Activated CD8-positive, alpha-beta memory T cell treated with anti-CD3 and anti-CD28 coated beads for 4 hours (primary cell): ENCODE results near the gene SOAT2.
A peak's percentile ranks its signal among the peaks of the same experiment; 100 is the strongest.
"Not testable (repeated sequence)": the region's sequence is repeated elsewhere in the genome, so short reads cannot be mapped to it uniquely, and the experiment has no call there.

ENCODE experiments used
- DNase-seq, 2 donors: peaks; one replicate each; pipeline ENCODE4 v3.0.0-alpha.2; 2020; ENCODE audit warnings: low read depth in 2 of 2

Gene SOAT2

GRCh38 chr12:53133722-53134121, 30.4 kb downstream of the SOAT2 start:
- no peak for DNase-seq

GRCh38 chr12:53143355-53143754, 40.1 kb downstream of the SOAT2 start:
- no peak for DNase-seq

GRCh38 chr12:53145383-53146260, 42.3 kb downstream of the SOAT2 start:
- no peak for DNase-seq

DNA sequence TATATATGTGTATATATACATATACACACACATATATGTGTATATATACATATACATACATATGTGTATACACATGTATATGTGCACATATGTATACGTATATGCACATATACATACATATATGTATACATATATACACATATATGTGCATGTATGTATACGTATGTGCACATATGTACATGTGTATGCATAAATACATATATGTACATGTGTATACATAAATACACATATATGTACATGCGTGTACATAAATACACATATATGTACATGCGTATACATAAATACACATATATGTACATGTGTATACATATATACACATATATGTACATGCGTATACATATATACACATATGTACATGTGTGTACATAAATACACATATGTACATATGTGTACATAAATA, 43.9 kb downstream of the SOAT2 start:
- DNase-seq = no peak

GRCh38 chr12:53147653-53148052, 44.4 kb downstream of the SOAT2 start:
- DNase-seq = no peak

- DNase-seq = no peak
These were observed 47.8 kb downstream of the SOAT2 start for GRCh38 chr12:53151039-53151438.

DNA sequence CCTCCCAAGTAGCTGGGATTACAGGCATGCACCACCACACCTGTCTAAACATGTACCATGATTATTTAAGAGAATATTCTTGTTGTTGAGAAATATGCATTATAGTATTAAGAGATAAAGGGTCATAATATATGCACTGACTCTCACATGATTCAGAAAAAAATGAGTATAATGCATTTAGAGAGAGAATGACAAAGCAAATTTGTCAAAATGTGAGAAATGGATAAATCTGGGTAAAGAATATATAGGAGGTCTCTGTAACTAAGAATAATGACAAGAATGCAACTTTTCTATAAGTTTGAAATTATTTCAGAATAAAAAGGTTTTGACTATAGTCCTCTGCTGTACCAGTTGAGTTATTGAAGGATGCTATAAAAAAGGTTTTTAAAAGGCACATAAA, 49.1 kb downstream of the SOAT2 start:
- no peak for DNase-seq

DNA sequence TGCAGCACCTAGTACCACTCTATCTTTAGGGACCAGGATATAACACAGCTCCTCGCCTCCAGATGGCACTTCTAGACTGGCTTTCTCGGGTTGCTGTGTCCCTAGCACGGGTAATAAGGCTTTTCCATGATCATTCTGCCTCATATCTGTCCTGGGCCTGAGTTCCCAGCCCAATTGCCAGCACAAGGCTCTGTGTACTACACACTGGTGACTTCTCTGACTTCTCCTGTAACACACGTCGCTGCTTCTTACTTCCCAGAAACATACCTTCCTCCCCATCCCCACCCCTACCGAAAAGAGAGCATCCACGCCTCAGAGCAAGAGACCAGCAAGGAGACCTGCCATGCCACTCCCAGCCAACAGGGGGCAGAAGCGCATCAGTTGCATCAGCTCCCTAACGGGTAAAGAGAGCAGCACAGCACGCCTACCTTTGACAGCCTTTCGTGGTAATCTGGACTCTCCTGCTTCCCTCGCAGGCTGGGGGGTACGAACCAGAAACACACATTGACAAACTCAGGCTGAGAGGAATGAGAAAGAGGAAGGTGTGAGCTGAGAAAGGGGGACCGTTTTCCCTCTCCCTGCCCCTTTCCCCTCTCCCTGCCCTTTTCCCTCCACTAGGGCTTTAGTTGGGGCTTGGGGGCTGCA, 56.0 kb downstream of the SOAT2 start:
- peak; percentile 78 to 83 for DNase-seq

DNA sequence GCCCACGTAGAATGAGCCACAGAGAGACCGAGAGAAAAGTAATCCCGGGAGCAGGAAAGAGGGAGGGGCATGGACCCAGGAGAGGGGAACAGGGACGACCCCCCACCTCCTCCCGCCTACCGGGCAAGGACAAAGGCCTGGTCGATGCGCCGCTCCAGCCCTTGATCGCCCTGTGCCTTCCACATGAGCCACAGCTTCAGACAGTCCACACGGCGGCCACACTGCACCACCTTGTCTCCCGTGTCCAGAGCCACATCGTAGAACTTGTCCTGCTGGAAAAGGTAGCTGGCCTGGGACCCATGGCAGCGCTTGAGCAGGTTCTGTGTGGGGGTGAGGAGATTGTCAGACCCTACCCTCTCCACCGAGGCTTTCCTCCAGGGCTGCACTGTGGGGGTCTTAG, 56.7 kb downstream of the SOAT2 start:
- DNase-seq = no peak

DNA sequence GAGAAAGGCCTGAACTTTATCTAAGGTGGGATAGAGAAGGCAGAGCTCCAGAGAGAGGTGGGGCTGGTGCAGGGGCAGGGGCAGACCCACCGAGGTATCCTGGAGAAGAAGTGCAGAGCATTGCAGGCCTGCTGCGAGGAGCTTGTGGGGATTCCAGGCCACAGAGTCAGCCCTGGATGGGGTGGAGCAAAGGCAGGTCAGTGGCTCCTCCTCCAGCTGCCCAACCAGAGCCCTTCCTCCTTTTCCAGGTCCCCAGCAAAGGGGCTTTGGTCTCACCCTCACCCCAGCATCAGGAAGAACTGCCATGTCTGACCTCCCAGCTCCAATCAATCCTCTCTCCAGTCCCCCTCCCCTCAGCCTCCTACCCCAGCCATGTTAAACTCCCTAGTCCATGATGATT, 57.4 kb downstream of the SOAT2 start:
- DNase-seq = no peak

DNA sequence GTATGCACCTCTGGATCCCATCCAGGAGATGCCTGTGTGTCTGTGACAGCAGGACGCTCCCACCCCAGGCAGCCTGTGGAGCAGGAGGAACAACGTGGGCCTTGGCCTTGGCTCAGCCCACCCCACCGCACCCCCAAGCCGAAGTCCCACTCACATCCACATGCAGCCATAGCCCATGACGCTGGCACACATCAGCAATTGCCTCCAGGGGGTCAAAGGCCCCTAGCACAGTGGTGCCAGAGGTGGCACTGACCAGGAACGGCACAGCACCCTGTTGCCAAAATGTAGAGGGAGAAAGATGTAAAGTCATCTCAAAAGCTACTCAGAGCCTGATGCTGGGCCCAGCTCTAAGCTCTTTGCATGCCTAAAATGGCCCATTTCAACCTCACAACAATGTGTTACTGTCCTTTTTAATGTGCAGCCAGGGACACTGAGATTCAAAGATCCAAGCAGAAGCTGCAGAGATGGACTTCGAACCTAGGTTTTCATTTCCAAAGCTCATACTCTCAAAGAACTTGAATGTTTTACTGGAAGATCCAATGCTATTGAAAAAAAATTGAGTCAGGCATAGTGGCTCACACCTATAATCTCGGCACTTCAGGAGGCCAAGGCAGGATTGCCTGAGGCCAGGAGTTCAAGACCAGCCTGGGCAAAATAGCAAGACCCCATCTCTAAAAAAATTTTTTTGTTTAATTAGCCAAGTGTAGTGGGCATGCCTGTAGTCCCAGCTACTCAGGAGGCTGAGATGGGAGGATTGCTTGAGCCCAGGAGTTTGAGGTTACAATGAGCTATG, 58.0 kb downstream of the SOAT2 start:
- no peak for DNase-seq

DNA sequence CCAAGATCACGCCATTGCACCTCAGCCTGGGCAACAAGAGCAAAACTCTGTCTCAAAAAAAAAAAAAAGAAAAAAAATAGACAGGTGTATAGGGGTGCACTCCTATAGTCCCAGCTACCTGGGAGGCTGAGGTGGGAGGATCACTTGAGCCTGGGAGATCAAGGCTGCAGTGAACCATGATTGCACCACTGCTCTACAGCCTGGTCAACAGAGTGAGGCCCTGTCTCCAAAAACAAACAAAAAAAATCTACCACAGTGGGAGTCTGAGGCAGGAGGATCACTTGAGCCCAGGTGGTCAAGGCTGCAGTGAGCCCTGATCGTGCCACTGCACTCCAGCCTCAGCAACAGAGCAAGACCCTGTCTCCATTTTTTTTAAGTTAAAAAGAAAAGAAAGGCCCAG, 59.7 kb downstream of the SOAT2 start:
- DNase-seq = not testable (repeated sequence)

- DNase-seq = no peak
These were observed 63.6 kb downstream of the SOAT2 start for GRCh38 chr12:53166837-53167236.

DNA sequence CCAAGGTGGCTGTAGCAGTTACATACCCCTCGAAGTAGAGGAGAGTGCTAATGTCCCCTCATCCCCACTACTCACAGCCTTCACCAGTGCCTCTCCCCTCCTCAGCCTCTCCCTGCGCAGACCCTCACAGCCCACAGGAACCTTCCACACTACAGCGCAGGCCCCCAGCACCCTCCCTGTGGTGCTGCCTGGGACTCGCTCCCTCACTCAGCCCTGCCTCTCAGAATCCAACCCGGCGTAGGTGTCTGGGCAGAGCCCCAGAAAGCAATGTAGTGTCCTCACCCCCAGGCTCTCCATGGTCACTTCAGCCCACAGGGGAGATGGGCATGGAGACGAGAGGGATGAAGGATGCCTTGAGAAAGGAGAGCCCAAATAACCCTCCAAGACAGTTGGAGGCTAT, 66.4 kb downstream of the SOAT2 start:
- no peak for DNase-seq

DNA sequence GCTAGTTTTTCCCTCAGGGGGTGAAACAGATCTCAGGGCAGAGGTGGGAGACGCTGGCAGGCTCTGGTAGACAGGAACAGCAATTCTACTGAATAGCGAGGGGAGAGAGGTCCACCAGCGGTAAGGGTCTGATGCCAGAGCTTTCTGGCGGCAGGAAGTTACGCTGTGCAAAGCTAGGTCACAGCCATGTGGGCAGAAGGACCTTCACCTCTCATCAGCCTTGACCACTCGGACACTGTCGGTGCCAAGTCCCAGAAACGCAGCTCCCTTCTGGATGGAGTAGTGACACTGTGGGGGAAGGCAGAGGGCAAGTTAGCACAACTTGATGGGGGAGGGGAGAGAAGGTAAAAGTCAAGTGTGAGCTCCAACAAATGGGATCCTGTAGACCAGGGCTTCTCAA, 66.9 kb downstream of the SOAT2 start:
- no peak for DNase-seq

- DNase-seq = no peak
These were observed 67.8 kb downstream of the SOAT2 start for GRCh38 chr12:53170876-53171724.

- DNase-seq = no peak
These were observed 68.5 kb downstream of the SOAT2 start for GRCh38 chr12:53171725-53172329.

DNA sequence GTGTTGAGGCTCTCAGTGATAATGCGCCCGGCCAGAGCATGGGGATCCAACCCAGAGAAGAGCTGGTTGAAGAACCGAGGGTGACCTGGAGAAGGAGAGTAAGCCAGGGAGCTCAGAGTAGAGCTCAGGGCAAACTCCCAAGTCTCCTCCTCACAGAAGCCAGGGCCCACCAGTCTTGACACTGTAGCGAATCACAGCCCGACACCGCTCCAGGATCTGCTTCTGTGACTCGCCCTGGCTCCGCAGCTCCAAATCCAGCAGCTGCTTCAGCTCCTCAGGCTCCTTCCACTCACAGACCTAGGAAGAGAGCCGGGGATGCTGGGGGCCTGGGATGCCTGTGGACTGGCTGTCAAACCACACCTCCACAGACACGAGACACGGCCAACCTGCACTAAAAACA, 69.1 kb downstream of the SOAT2 start:
- DNase-seq = no peak

DNA sequence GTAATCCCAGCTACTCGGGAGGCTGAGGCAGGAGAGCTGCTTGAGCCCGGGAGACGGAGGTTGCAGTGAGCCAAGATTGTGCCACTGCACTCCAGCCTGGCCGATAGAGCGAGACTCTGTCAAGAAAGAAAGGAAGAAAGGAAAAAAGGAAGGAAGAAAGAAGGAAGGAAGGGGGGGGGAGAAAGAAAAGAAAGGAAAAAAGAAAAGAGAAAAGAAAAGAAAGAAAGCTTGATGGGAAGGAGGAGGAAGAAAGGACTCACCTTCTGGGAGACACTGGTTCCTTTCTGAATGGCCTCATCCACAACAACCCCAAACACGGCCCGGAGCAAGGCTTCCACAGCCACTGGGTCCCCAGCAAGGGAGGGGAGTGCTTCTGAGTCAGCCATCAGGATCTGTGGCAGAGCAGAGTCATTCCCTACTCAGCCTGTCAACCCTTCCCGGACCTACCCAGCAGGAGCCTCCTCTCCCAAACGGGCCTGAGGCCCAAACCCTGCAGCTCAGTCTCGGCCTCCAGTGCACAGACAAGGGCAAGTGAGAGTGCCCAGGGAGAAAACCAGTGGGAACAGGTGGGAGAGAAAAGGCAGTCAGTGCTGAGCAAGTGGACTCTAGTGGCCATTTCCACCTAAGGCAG, 69.9 kb downstream of the SOAT2 start:
- DNase-seq = no peak
